Adrenal gland (tissue), 5 donors: Measurements from ENCODE around the gene NCAPG2.

Experiments
- CTCF ChIP-seq, 6 experiments: fragments of 450-650 bp in 4 of 6; fragments of 200-600 bp in 2 of 6; sonication (generic) in 1 of 6; IDR thresholded peaks; 1 replicate in 5 of 6; 2 replicates in 1 of 6; pipeline versions ENCODE4 v1.5.1 to v1.8.0; 2016 to 2021; ENCODE audit warnings: antibody characterized with exemption in 6 of 6, mild to moderate bottlenecking in 2 of 6, moderate library complexity in 1 of 6
- POLR2A ChIP-seq, 2 donors: fragments of 450-650 bp; IDR thresholded peaks; one replicate each; pipeline ENCODE4 v1.6.1; 2017; ENCODE audit warnings: antibody characterized with exemption in 2 of 2, mild to moderate bottlenecking in 2 of 2, moderate library complexity in 1 of 2
- donor health status: DM: no; HTN: no; CAD: no.

DNA sequence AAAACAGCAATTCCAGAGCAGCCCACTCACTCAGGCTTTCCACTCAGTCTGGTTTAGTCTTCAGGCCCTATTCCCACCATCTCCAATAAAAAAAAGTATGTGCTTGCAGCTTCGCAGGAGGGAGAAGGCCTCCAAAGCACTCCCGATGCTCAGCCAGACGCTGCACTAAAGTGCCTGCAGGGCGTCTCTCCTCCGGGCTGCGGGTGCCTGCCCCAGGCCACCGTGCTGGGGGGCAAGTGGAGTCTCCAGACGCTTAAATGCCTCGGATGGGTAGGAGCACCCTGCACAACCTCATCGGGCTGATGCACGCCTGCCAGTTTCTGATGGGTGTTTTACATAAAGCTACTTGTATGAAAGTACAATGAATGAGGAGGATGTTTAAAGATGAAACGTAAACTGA, 31.3 kb upstream of the NCAPG2 start:
- TF ChIP-seq POLR2A (IDR thresholded peaks at IDR 0.05), result no peak
- no peak for TF ChIP-seq CTCF (IDR thresholded peaks at IDR 0.05)
